Activated CD4-positive, alpha-beta T cell treated with anti-CD3 and anti-CD28 coated beads, Interleukin-2, amount 10 ng/mL, durations not matched to agents 7 days and 5 days (primary cell): ENCODE measurements around the gene ZSWIM5. TPM values are rescaled to one million over a fixed set of nuclear protein-coding genes. Genes with fewer than 3 reads are reported as not detected.
"Not testable (repeated sequence)": the region's sequence is repeated elsewhere in the genome, so short reads cannot be mapped to it uniquely, and the experiment has no call there.

ENCODE experiments used
- CTCF ChIA-PET: fragments of 350-600 bp; sonication (Branson Sonifier 250); formaldehyde crosslinking; loops from one replicate; lab custom pipeline; 2021; ENCODE audit warnings: antibody characterized with exemption; lab: Charles Lee
- POLR2A ChIA-PET: fragments of 350-600 bp; sonication (Branson Sonifier 250); formaldehyde crosslinking; loops from one replicate; lab custom pipeline; 2021; ENCODE audit warnings: antibody characterized with exemption; lab: Charles Lee
- DNase-seq: peaks from one replicate; pipeline ENCODE4 v3.0.0-alpha.2; 2020
- H3K27ac Mint-ChIP-seq: one replicate; pipeline ENCODE4 v1.8.0; 2021; ENCODE audit warnings: mild to moderate bottlenecking, moderate library complexity, mixed read lengths
- H3K27me3 Mint-ChIP-seq: one replicate; pipeline ENCODE4 v1.8.0; 2021; ENCODE audit warnings: mixed read lengths
- H3K36me3 Mint-ChIP-seq: one replicate; pipeline ENCODE4 v1.8.0; 2021; ENCODE audit warnings: low read depth, mixed read lengths
- H3K4me1 Mint-ChIP-seq: one replicate; pipeline ENCODE4 v1.8.0; 2021; ENCODE audit warnings: mixed read lengths
- H3K4me3 Mint-ChIP-seq: one replicate; pipeline ENCODE4 v1.8.0; 2021; ENCODE audit warnings: mild to moderate bottlenecking, moderate library complexity, mixed read lengths
- H3K9me3 Mint-ChIP-seq: one replicate; pipeline ENCODE4 v1.8.0; 2021; ENCODE audit warnings: mixed read lengths
- total RNA-seq, 2 experiments: library from RNA; stranded (reverse); gene quantifications; one replicate each; pipeline ENCODE4 v1.2.3, GENCODE V29; 2021

ZSWIM5 gene
- total RNA-seq, 2 experiments from 2014 or later: 0.46 to 0.62 TPM

- no peak for DNase-seq
Observed at GRCh38 chr1:45155423-45155822, 51.0 kb downstream of the ZSWIM5 start.

GRCh38 chr1:45152126-45152525, 54.3 kb downstream of the ZSWIM5 start:
- H3K4me3 Mint-ChIP-seq: no peak overlapping the region
- no peak for DNase-seq
- peaks cover 2% of the 10 kb centered on the region for H3K27me3 Mint-ChIP-seq
- POLR2A ChIA-PET: no interaction called here
- CTCF ChIA-PET: no interaction called here
- no peak overlapping the region for H3K27ac Mint-ChIP-seq
- H3K36me3 Mint-ChIP-seq: no peaks in the 10 kb centered on the region
- no peaks in the 10 kb centered on the region for H3K4me1 Mint-ChIP-seq
- no peaks in the 10 kb centered on the region for H3K9me3 Mint-ChIP-seq

More at GRCh38 chr1:45155423-45155822, 51.0 kb downstream of the ZSWIM5 start:
- ChIA-PET POLR2A (no interaction called here), CTCF (no interaction called here)
- H3K27me3 Mint-ChIP-seq: peaks cover 2% of the 10 kb centered on the region
- H3K27ac Mint-ChIP-seq: no peak overlapping the region
- H3K4me3 Mint-ChIP-seq: no peak overlapping the region
- no peaks in the 10 kb centered on the region for H3K9me3 Mint-ChIP-seq
- no peaks in the 10 kb centered on the region for H3K36me3 Mint-ChIP-seq
- H3K4me1 Mint-ChIP-seq: no peaks in the 10 kb centered on the region

- Mint-ChIP-seq H3K27me3 (peaks cover 3% of the 10 kb centered on the region), H3K4me3 (no peak overlapping the region), H3K27ac (no peak overlapping the region), H3K36me3 (no peaks in the 10 kb centered on the region), H3K4me1 (no peaks in the 10 kb centered on the region), H3K9me3 (no peaks in the 10 kb centered on the region)
- CTCF ChIA-PET: no interaction called here
- no peak for DNase-seq
- POLR2A ChIA-PET: no interaction called here
Observed at GRCh38 chr1:45148209-45148825, 58.1 kb downstream of the ZSWIM5 start.

GRCh38 chr1:45146833-45147232, 59.6 kb downstream of the ZSWIM5 start:
- H3K4me1 Mint-ChIP-seq: no peaks in the 10 kb centered on the region
- peaks cover 3% of the 10 kb centered on the region for H3K27me3 Mint-ChIP-seq
- DNase-seq: no peak
- no peak overlapping the region for H3K4me3 Mint-ChIP-seq
- ChIA-PET CTCF (no interaction called here), POLR2A (no interaction called here)
- no peaks in the 10 kb centered on the region for H3K36me3 Mint-ChIP-seq
- H3K27ac Mint-ChIP-seq: no peak overlapping the region
- H3K9me3 Mint-ChIP-seq: no peaks in the 10 kb centered on the region

GRCh38 chr1:45141247-45142003, 65.0 kb downstream of the ZSWIM5 start:
- no peak overlapping the region for H3K27ac Mint-ChIP-seq
- POLR2A ChIA-PET: no interaction called here
- CTCF ChIA-PET: interaction anchor here (1.0 kb wide), 1 partner anchor 49 kb away, joined by 3 read pairs; no protein-coding TSS in a partner anchor
- H3K27me3 Mint-ChIP-seq: peaks cover 5% of the 10 kb centered on the region
- no peaks in the 10 kb centered on the region for H3K9me3 Mint-ChIP-seq
- no peaks in the 10 kb centered on the region for H3K4me1 Mint-ChIP-seq
- no peak overlapping the region for H3K4me3 Mint-ChIP-seq
- H3K36me3 Mint-ChIP-seq: no peaks in the 10 kb centered on the region
- DNase-seq: no peak

GRCh38 chr1:45136984-45137383, 69.4 kb downstream of the ZSWIM5 start:
- Mint-ChIP-seq H3K4me1 (no peaks in the 10 kb centered on the region), H3K4me3 (no peak overlapping the region), H3K27ac (no peak overlapping the region), H3K36me3 (no peaks in the 10 kb centered on the region), H3K9me3 (peaks cover 2% of the 10 kb centered on the region), H3K27me3 (peaks cover 2% of the 10 kb centered on the region)
- DNase-seq: no peak
- POLR2A ChIA-PET: no interaction called here
- CTCF ChIA-PET: interaction anchor here (1.3 kb wide), 1 partner anchor 21 kb away, joined by 3 read pairs; no protein-coding TSS in a partner anchor

GRCh38 chr1:45135316-45135715, 71.1 kb downstream of the ZSWIM5 start:
- Mint-ChIP-seq H3K4me3 (no peak overlapping the region), H3K27me3 (peaks cover 3% of the 10 kb centered on the region), H3K9me3 (peaks cover 2% of the 10 kb centered on the region), H3K27ac (no peak overlapping the region), H3K36me3 (no peaks in the 10 kb centered on the region), H3K4me1 (no peaks in the 10 kb centered on the region)
- POLR2A ChIA-PET: no interaction called here
- CTCF ChIA-PET: no interaction called here
- no peak for DNase-seq

- Mint-ChIP-seq H3K4me3 (no peak overlapping the region), H3K27ac (no peak overlapping the region), H3K27me3 (peaks cover 3% of the 10 kb centered on the region), H3K36me3 (no peaks in the 10 kb centered on the region), H3K4me1 (no peaks in the 10 kb centered on the region), H3K9me3 (peaks cover 2% of the 10 kb centered on the region)
- ChIA-PET POLR2A (no interaction called here), CTCF (no interaction called here)
- DNase-seq: no peak
Observed at GRCh38 chr1:45134461-45134873, 71.9 kb downstream of the ZSWIM5 start.

GRCh38 chr1:45132719-45133118, 73.7 kb downstream of the ZSWIM5 start:
- POLR2A ChIA-PET, H3K4me1 Mint-ChIP-seq: not testable (repeated sequence)

GRCh38 chr1:45123358-45123757, 83.0 kb downstream of the ZSWIM5 start:
- Mint-ChIP-seq H3K4me3 (no peak overlapping the region), H3K36me3 (no peaks in the 10 kb centered on the region), H3K27ac (no peak overlapping the region), H3K9me3 (no peaks in the 10 kb centered on the region), H3K4me1 (no peaks in the 10 kb centered on the region), H3K27me3 (peaks cover 3% of the 10 kb centered on the region)
- ChIA-PET CTCF (no interaction called here), POLR2A (interaction anchor here (0.6 kb wide), 1 partner anchor 959 kb away, joined by 3 read pairs; no protein-coding TSS in a partner anchor)
- no peak for DNase-seq

More at GRCh38 chr1:45132719-45133118, 73.7 kb downstream of the ZSWIM5 start:
- CTCF ChIA-PET, H3K27ac Mint-ChIP-seq, H3K27me3 Mint-ChIP-seq, H3K9me3 Mint-ChIP-seq, DNase-seq, H3K36me3 Mint-ChIP-seq, H3K4me3 Mint-ChIP-seq: not testable (repeated sequence)

- ChIA-PET CTCF (no interaction called here), POLR2A (no interaction called here)
- H3K4me3 Mint-ChIP-seq: no peak overlapping the region
- H3K36me3 Mint-ChIP-seq: no peaks in the 10 kb centered on the region
- H3K27ac Mint-ChIP-seq: no peak overlapping the region
- DNase-seq: no peak
- peaks cover 3% of the 10 kb centered on the region for H3K27me3 Mint-ChIP-seq
- H3K4me1 Mint-ChIP-seq: no peaks in the 10 kb centered on the region
- no peaks in the 10 kb centered on the region for H3K9me3 Mint-ChIP-seq
Observed at GRCh38 chr1:45122724-45123123, 83.7 kb downstream of the ZSWIM5 start.

- Mint-ChIP-seq H3K4me1 (peaks cover 15% of the 10 kb centered on the region), H3K36me3 (no peaks in the 10 kb centered on the region), H3K27ac (no peak overlapping the region), H3K4me3 (no peak overlapping the region), H3K9me3 (no peaks in the 10 kb centered on the region), H3K27me3 (no peaks in the 10 kb centered on the region)
- DNase-seq: no peak
- POLR2A ChIA-PET: no interaction called here
- CTCF ChIA-PET: no interaction called here
Observed at GRCh38 chr1:45117766-45118165, 88.6 kb downstream of the ZSWIM5 start.

GRCh38 chr1:45116820-45117219, 89.6 kb downstream of the ZSWIM5 start:
- no peak overlapping the region for H3K4me3 Mint-ChIP-seq
- no peak overlapping the region for H3K27ac Mint-ChIP-seq
- POLR2A ChIA-PET: no interaction called here
- H3K36me3 Mint-ChIP-seq: no peaks in the 10 kb centered on the region
- CTCF ChIA-PET: interaction anchor here (1.2 kb wide), 1 partner anchor 23 kb away, joined by 3 read pairs; no protein-coding TSS in a partner anchor
- H3K27me3 Mint-ChIP-seq: no peaks in the 10 kb centered on the region
- no peaks in the 10 kb centered on the region for H3K9me3 Mint-ChIP-seq
- peaks cover 15% of the 10 kb centered on the region for H3K4me1 Mint-ChIP-seq
- no peak for DNase-seq
